WTC11 (cell line): ENCODE measurements around the gene NUDT4B.
"Not testable (repeated sequence)": the region's sequence is repeated elsewhere in the genome, so short reads cannot be mapped to it uniquely, and the experiment has no call there.

Source experiments
- CREB1 ChIP-seq: sonication (generic); formaldehyde crosslinking; IDR thresholded peaks from 2 replicates; pipeline ENCODE4 v1.8.0; 2023; ENCODE audit warnings: mild to moderate bottlenecking, missing genetic modification reagents
- CTCF ChIP-seq: fragments of 200-600 bp; IDR thresholded peaks from 2 replicates; pipeline ENCODE4 v1.8.0; 2022; ENCODE audit warnings: antibody characterized with exemption
- ESRRA ChIP-seq: sonication (generic); formaldehyde crosslinking; IDR thresholded peaks from 2 replicates; pipeline ENCODE4 v1.8.1; 2022; ENCODE audit warnings: mild to moderate bottlenecking, missing genetic modification reagents, borderline replicate concordance
- ETV6 ChIP-seq: sonication (generic); formaldehyde crosslinking; IDR thresholded peaks from 2 replicates; pipeline ENCODE4 v1.8.1; 2022; ENCODE audit warnings: mild to moderate bottlenecking, missing genetic modification reagents
- FOXP4 ChIP-seq: sonication (generic); formaldehyde crosslinking; IDR thresholded peaks from 2 replicates; pipeline ENCODE4 v1.8.0; 2022; ENCODE audit warnings: mild to moderate bottlenecking, missing genetic modification reagents
- GRHL2 ChIP-seq: fragments of 250-450 bp; sonication (Bioruptor Pico); IDR thresholded peaks from 2 replicates; pipeline ENCODE4 v1.8.0; 2022; ENCODE audit warnings: mild to moderate bottlenecking, moderate library complexity; ENCODE audit not compliant: insufficient replicate concordance, severe bottlenecking
- HMGXB4 ChIP-seq: sonication (generic); formaldehyde crosslinking; IDR thresholded peaks from 2 replicates; pipeline ENCODE4 v1.8.1; 2023; ENCODE audit warnings: mild to moderate bottlenecking, moderate library complexity, missing genetic modification reagents
- JUN ChIP-seq: sonication (generic); formaldehyde crosslinking; IDR thresholded peaks from 2 replicates; pipeline ENCODE4 v1.8.0; 2023; ENCODE audit warnings: mild to moderate bottlenecking, missing genetic modification reagents
- MAX ChIP-seq: sonication (generic); formaldehyde crosslinking; IDR thresholded peaks from 2 replicates; pipeline ENCODE4 v1.8.0; 2022; ENCODE audit warnings: mild to moderate bottlenecking, missing genetic modification reagents
- NFYB ChIP-seq: sonication (generic); formaldehyde crosslinking; conservative IDR thresholded peaks from 2 replicates; pipeline ENCODE4 v1.8.0; 2022; ENCODE audit warnings: low read depth, missing genetic modification reagents
- NR1H2 ChIP-seq: sonication (generic); formaldehyde crosslinking; IDR thresholded peaks from 2 replicates; pipeline ENCODE4 v1.9.0; 2021; ENCODE audit warnings: mild to moderate bottlenecking, moderate library complexity, missing genetic modification reagents
- RORB ChIP-seq: fragments of 250-450 bp; sonication (Bioruptor Pico); IDR thresholded peaks from 2 replicates; pipeline ENCODE4 v1.9.0; 2021; ENCODE audit warnings: mild to moderate bottlenecking
- ZNF263 ChIP-seq: sonication (generic); formaldehyde crosslinking; IDR thresholded peaks from 2 replicates; pipeline ENCODE4 v1.8.1; 2022; ENCODE audit warnings: low read depth, mild to moderate bottlenecking, moderate library complexity, missing genetic modification reagents

- TF ChIP-seq CTCF; ETV6 (CRISPR knock-in tag); MAX (CRISPR knock-in tag); ZNF263 (CRISPR knock-in tag); NR1H2 (CRISPR knock-in tag); HMGXB4 (CRISPR knock-in tag); CREB1 (CRISPR knock-in tag); JUN (CRISPR knock-in tag); ESRRA (CRISPR knock-in tag); RORB (CRISPR knock-in tag); GRHL2; FOXP4 (CRISPR knock-in tag); NFYB: not testable (repeated sequence)
Measured at GRCh38 chr1:148777649-148778048, 29.1 kb downstream of the NUDT4B start.
